OCI-LY1 (cell line): Measurements from ENCODE around the gene TANC2.

Source experiments
- H2AFZ ChIP-seq: fragments of 200-600 bp; sonication (generic), shearing (Covaris generic); 2 replicates; pipeline ENCODE4 v1.6.0; 2014; ENCODE audit warnings: antibody characterized with exemption, mild to moderate bottlenecking, low read length
- H3F3A ChIP-seq: fragments of 200-600 bp; sonication (generic), shearing (Covaris generic); 2 replicates; pipeline ENCODE4 v1.6.0; 2014; ENCODE audit warnings: mild to moderate bottlenecking, antibody characterized with exemption, low read length, moderate library complexity; ENCODE audit not compliant: insufficient read depth
- H3K27ac ChIP-seq: fragments of 200-600 bp; sonication (generic); 2 replicates; pipeline ENCODE4 v1.5.1; 2014; ENCODE audit warnings: low read length, mixed run types, mild to moderate bottlenecking, low read depth; ENCODE audit not compliant: poor library complexity, severe bottlenecking
- H3K27me3 ChIP-seq: fragments of 200-600 bp; sonication (generic); 2 replicates; pipeline ENCODE4 v1.6.0; 2014; ENCODE audit warnings: antibody characterized with exemption, mild to moderate bottlenecking, low read length, moderate library complexity; ENCODE audit not compliant: insufficient read depth
- H3K36me3 ChIP-seq: fragments of 200-600 bp; sonication (generic); 2 replicates; pipeline ENCODE4 v1.6.1; 2014; ENCODE audit warnings: mild to moderate bottlenecking, antibody characterized with exemption, low read length, moderate library complexity, mixed read lengths; ENCODE audit not compliant: insufficient read depth
- H3K4me1 ChIP-seq: fragments of 200-600 bp; sonication (generic); 2 replicates; pipeline ENCODE4 v1.5.1; 2014; ENCODE audit warnings: mild to moderate bottlenecking, low read length, moderate library complexity; ENCODE audit not compliant: insufficient read depth, severe bottlenecking
- H3K4me2 ChIP-seq: fragments of 200-600 bp; sonication (generic), shearing (Covaris generic); 2 replicates; pipeline ENCODE4 v1.6.1; 2014; ENCODE audit warnings: low read length
- H3K4me3 ChIP-seq: fragments of 200-600 bp; sonication (generic); 2 replicates; pipeline ENCODE4 v1.5.1; 2014; ENCODE audit warnings: low read length, low read depth, mild to moderate bottlenecking, mixed read lengths; ENCODE audit not compliant: poor library complexity, severe bottlenecking
- H3K79me2 ChIP-seq: fragments of 200-600 bp; shearing (Covaris generic); 2 replicates; pipeline ENCODE4 v1.6.1; 2016; ENCODE audit warnings: mixed run types, low read length, mixed read lengths; ENCODE audit not compliant: insufficient read depth
- H3K9ac ChIP-seq: fragments of 200-600 bp; sonication (generic), shearing (Covaris generic); 2 replicates; pipeline ENCODE4 v1.6.1; 2014; ENCODE audit warnings: mild to moderate bottlenecking, low read length, mixed read lengths
- H3K9me2 ChIP-seq: fragments of 200-600 bp; sonication (generic), shearing (Covaris generic); 2 replicates; pipeline ENCODE4 v1.6.1; 2014; ENCODE audit warnings: low read depth, mild to moderate bottlenecking, low read length, mixed read lengths
- H3K9me3 ChIP-seq: fragments of 200-600 bp; shearing (Covaris generic); 2 replicates; pipeline ENCODE4 v1.6.1; 2014; ENCODE audit warnings: low read length, mixed read lengths
- H4K20me1 ChIP-seq: fragments of 200-600 bp; sonication (generic), shearing (Covaris generic); 2 replicates; pipeline ENCODE4 v1.6.0; 2016; ENCODE audit warnings: mild to moderate bottlenecking, low read length; ENCODE audit not compliant: insufficient read depth
- CTCF ChIP-seq: fragments of 200-600 bp; sonication (generic), shearing (Covaris generic); IDR thresholded peaks from 2 replicates; pipeline ENCODE4 v1.5.1; 2017; ENCODE audit warnings: mild to moderate bottlenecking, antibody characterized with exemption, low read length, moderate library complexity, mixed read lengths
- EZH2 ChIP-seq: fragments of 200-600 bp; sonication (generic), shearing (Covaris generic); IDR thresholded peaks from 2 replicates; pipeline ENCODE4 v1.8.0; 2017; ENCODE audit warnings: borderline replicate concordance, mixed run types, mild to moderate bottlenecking, antibody characterized with exemption, low read length, moderate library complexity, mixed read lengths

Gene TANC2

GRCh38 chr17:62920300-62920699, 45.7 kb upstream of the TANC2 start:
- no peaks in the 10 kb centered on the region for H3K9me3 ChIP-seq
- no peaks in the 10 kb centered on the region for H3K27me3 ChIP-seq
- no peak for TF ChIP-seq EZH2
- no peak for TF ChIP-seq CTCF
- H3K9me2 ChIP-seq, result no peaks in the 10 kb centered on the region
- no peak overlapping the region for H3K9ac ChIP-seq
- H3K4me2 ChIP-seq, result no peak overlapping the region
- H3K27ac ChIP-seq, result no peak overlapping the region
- no peak overlapping the region for H2AFZ ChIP-seq
- H3K36me3 ChIP-seq, result no peaks in the 10 kb centered on the region
- no peaks in the 10 kb centered on the region for H3F3A ChIP-seq
- H3K4me1 ChIP-seq, result no peaks in the 10 kb centered on the region
- no peak overlapping the region for H3K4me3 ChIP-seq
- no peaks in the 10 kb centered on the region for H3K79me2 ChIP-seq
- no peaks in the 10 kb centered on the region for H4K20me1 ChIP-seq

GRCh38 chr17:62921817-62922216, 44.2 kb upstream of the TANC2 start:
- Histone ChIP-seq H3K9me2 (no peaks in the 10 kb centered on the region), H3K4me1 (no peaks in the 10 kb centered on the region), H3K4me3 (no peak overlapping the region), H3K36me3 (no peaks in the 10 kb centered on the region), H3K9me3 (no peaks in the 10 kb centered on the region), H3K79me2 (no peaks in the 10 kb centered on the region), H3K9ac (no peak overlapping the region), H2AFZ (no peak overlapping the region), H3K27me3 (no peaks in the 10 kb centered on the region), H3F3A (no peaks in the 10 kb centered on the region), H3K4me2 (no peak overlapping the region), H4K20me1 (no peaks in the 10 kb centered on the region), H3K27ac (no peak overlapping the region)
- no peak for TF ChIP-seq CTCF
- no peak for TF ChIP-seq EZH2

GRCh38 chr17:62923258-62924150, 42.5 kb upstream of the TANC2 start:
- Histone ChIP-seq H3K4me3 (no peak overlapping the region), H3K27me3 (no peaks in the 10 kb centered on the region), H3K9me3 (no peaks in the 10 kb centered on the region), H3K4me1 (no peaks in the 10 kb centered on the region), H3K79me2 (no peaks in the 10 kb centered on the region), H3F3A (no peaks in the 10 kb centered on the region), H3K9me2 (no peaks in the 10 kb centered on the region), H2AFZ (no peak overlapping the region), H3K36me3 (no peaks in the 10 kb centered on the region), H3K9ac (no peak overlapping the region), H3K4me2 (no peak overlapping the region), H4K20me1 (no peaks in the 10 kb centered on the region), H3K27ac (no peak overlapping the region)
- TF ChIP-seq CTCF, result no peak
- TF ChIP-seq EZH2, result no peak
